HG03139 (cell line): ENCODE data around the gene SLC22A23.

Experiments used
- ATAC-seq: cut with Tn5 transposase; IDR thresholded peaks from one replicate; pipeline ENCODE4 v1.9.1; 2021; ENCODE audit not compliant: unreplicated experiment

The SLC22A23 gene

DNA sequence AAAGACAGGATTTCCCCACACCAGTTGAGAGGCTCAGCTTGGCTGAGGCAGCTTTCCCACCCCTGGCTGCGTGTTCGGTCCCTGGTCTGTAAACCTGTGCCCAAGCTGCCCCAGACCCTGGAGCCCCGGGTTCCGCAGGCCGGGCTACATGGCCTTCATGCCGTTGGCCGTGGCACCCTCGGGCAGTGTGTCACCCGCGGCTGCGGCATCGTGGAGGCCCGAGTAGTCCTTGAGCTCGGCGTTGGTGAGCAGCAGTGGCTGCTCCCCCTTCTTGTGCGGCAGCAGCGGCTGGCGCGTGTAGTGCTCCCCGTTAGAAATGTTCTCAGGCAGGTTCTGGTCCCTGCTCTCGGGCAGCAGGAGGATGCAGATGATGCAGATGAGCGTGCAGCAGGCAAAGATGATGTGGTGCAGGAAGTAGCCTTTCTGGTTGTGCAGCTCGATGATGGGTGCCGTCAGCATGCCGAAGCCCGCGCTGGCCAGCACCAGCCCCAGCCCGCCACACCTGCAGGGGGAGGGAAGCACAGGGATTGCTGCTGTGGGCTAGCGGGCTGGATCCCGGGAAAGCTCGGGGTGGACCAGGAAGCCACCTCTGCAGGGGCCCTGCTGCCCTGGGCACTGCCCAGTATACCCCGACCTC, 183.8 kb downstream of the SLC22A23 start:
- no peak for ATAC-seq

DNA sequence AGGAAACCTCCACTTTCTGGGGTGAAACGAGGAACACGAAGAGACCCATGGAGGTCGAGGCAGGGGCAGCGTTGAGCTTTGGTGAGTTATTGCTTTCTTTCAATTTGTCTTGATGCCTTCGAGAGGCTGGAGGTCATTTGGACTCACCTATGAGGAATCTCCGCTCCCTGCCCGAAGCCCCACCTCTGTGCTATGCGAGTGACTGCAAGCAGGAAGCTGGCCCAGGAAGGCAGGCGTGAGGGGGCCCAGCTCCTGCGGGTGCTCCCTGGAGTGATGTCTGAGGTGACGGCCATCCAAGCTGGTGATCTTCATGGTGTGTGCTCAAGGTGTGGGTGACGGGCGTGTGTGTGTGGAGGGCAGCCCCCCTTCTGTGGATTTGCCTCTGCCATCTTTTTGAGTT, 185.1 kb downstream of the SLC22A23 start:
- no peak for ATAC-seq

DNA sequence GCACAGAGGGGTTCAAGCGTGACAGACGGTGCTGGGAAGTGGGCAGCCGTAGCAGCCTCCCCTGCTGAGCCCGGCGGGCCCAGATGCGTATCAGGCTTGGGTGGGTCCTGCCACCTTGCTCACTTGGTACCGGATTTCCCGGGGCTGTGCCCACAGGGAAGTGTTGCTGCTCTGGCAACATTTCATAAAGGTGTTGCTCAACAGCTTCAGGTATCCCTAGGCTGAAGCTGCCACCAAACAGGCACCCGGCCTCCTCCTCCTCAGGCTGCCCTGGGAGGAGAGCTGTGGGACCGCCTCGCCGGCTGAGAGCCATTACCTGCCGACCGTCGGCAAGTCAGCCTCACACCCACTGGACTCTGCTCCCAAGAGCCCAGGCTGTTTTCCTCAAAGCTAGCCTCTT, 186.6 kb downstream of the SLC22A23 start:
- no peak for ATAC-seq

DNA sequence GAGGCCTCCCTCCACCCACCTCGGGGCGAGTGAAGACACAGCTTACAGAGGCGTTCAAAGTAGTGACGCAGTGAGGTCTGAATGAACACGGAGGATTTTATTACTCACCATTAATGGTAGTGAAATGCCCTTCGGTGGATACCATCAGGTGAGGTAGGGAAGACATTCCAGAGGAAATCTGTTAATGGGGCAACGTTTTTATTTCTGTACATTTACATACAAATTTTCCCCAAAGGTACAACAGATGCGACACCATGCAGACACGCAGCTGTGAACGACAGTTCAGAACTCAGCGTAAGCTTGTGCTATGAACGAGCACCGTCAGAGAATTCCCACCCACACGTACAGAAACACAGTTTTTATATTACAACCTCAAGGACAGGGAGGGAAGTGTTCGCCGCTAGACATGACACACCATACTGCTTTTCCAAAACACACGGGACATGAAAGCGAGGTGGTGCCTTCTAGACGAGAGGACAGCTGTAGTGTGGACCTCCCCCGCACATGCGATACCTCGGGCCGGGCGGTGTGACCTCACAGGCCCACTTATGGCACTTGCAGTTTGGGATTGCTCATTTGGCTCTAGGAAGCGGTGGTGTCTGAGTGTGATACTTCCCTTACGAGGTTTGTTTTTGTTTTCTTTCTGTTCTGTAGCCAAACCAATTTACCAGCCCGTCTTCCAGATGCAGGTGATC, 187.4 kb downstream of the SLC22A23 start:
- no peak for ATAC-seq

DNA sequence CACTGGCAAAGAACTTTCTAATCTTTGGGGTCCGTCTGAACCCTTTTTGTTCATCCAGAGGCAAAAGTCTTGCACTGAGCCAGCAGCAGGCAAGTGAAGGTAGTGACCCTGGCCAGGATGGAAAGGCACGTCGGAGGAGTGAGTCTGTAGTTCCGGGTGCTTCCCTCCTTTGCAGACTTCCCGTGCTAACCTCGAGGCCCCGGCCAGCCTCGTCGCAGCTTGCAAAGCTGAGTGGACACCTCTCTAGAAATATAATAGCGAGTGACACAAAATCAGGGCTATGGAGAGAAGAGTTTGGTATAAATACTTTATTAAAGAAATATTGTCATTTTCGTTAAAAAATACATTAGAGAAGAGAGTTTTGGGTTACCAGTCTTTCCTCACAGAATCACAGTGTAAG, 188.2 kb downstream of the SLC22A23 start:
- ATAC-seq, result no peak

DNA sequence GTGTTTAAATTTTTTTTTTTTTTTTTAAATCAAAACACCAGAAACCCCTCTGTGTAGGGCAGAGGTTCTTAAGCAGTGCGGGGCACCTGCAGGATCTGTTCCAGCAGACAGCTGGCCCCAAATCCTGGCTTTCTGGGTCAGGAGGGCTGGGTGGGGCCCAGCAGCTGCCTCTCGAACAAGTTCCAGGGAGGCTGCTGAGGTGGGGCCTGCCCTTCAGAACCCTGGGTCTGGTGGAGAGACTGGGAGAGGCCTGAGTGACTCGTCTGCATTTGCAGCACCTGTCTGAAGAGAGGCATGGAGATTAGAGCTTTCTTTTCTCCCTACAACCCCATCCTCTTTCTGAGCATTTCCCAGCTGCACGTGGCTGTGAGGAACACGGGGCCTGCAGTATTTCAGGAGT, 189.7 kb downstream of the SLC22A23 start:
- no peak for ATAC-seq

DNA sequence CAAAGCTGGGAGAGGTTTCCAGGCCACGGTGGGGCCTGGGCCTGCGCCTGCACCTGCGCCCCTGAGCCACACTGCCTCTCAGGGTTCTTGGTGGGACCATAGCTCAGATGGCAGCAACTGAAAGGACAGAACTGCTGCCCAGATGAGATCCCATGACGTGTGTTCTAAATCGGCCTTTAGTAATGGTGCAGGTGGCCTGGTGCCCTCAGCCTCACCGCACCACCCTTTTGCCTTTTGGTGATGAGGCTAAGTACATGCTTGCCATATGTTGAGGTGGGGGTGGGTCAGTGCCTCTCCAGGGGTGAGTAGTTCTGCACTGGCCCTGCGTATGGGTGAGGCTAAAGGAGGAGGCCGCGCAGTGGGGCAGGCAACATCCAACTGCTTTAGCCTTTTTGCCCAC, 190.7 kb downstream of the SLC22A23 start:
- no peak for ATAC-seq

DNA sequence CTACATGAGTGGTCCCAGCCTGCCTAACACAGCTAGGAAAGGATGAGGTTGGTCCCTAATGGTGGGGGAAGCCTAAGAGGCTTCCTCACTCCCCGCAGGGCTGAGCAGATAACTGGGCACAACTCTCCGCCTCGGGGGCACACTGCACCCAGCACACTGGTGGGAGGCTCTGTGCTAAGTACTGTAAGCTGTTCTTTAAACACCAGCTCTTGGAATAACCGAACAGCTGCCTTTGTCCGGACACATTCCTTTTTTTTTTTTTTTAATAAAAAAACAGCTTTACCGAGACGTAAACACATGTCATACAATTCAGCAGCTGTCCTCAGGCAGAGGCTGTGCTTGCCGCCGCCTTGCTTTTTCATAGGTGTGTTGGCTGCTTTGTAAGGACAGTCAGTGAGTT, 191.2 kb downstream of the SLC22A23 start:
- ATAC-seq, result no peak

DNA sequence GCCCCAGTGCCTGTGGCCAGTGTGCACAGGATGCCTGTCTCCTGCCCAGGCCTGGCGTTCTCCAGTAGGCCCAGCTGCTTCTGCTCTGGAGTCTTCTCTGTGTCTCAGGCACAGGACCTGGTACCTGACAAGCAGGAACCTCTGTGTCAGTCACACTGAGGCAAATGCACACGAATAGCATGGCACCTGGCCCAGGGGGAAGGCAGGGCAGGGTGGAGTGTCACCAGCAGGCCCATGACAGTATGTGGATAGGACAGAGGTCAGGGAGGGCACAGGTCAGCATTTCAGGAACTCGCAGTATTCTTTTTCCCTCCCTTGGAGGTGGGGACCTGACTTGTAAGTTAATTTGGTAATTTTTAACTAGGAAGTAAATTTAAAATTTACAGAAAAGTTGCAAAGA, 192.5 kb downstream of the SLC22A23 start:
- no peak for ATAC-seq

DNA sequence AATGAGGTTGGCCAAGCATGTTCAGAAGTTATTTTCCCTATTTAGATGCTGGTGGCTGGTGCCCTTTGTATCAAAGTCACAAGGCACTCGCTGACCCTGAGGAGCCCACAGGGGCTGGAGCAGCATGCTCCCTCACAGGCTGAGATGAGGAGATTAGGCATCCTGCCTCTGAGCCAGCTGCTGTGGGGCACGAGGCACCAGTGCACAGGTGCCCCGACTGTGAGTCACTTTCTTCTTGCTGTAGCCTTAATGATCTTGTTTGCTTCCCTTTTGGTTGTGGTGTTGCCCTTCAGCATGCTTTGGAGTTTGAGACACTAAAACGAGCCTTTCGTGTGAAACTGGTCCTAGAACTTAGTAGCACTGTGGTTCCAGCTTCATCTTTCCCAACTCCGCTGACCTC, 193.8 kb downstream of the SLC22A23 start:
- ATAC-seq, result no peak

DNA sequence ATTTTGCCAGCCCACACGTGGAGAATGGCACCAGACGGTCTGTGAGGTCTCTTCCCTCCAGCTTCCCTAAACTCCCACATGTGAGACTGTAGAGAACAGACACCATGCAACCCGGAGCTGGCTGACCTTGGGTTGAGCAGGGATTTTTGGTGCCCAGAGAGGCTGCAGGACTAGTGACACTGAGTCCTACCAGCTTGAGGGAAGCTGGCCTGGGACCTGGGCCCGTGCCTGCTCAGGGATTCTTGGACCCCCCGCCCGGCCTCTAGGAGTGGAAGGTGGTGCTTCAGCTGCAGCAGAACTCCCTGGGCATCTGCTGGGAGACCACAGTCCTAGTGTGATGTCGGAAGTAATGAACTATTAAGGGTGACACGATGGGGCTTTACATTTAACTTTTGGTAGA, 194.9 kb downstream of the SLC22A23 start:
- ATAC-seq, result no peak

DNA sequence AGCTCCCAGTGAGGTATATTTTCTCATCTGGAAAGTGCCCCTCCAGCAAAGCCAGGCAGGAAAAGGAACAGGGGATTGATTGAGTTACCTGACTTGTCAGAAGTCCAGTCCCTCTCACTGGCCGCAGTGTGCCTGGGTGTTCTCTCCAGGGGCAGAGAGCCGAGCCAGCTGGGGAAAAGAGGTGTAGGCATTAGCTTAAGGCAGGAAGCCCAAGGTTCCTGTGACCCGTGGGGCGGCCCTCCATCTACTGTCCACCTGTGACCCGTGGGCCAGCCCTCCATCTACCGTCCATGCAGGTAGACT, 195.4 kb downstream of the SLC22A23 start:
- ATAC-seq, result no peak

DNA sequence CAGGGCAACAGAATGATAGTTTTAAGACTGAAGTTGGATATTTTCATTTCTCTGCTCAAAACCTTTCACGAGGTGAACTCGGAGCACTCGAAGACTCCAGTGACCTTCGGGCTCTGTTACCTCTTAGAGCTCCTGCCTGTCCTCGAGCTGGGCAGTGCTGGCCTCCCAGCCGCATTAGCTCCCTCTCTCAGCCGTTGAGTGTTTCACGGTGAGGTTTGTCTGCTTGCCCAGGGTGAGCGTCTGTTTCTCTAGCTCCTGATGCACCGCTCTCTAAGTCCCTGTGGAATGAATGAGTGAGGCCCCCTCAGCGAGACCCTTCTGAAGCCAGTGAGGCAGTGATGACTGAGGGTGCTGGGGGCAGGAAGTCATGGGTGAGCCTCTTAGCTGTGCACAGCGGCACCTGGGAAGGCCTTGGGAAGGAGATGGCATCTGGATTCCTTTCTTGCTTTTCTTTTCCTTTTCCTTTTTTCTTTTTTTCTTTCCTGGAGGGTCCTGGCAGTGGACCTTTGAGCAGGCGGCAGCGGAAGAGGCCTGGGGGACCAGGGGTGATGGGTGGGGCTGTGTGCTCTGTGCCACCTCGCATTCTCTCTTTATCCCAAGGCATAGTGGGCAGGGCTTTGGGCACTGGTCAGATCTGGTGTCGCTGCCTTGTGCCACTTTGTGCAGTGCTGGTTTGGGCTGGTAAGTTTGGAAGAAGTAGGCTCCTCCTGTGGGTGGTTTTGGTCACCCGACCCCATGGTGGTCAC, 195.9 kb downstream of the SLC22A23 start:
- ATAC-seq, result no peak

DNA sequence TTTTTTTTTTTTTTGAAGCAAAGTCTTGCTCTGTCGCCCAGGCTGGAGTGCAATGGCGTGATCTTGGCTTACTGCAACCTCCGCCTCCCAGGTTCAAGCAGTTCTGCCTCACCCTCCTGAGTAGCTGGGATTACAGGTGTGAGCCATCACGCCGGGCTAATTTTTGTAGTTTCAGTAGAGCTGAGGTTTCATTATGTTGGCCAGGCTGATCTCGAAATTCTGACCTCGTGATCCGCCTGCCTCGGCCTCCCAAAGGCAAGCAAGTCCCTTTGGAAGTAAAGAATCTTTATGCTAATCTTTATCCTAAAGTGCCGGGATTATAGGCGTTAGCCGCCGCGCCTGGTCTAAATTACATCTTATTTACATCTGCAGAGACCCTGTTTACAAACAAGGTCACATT, 196.6 kb downstream of the SLC22A23 start:
- ATAC-seq, result no peak

DNA sequence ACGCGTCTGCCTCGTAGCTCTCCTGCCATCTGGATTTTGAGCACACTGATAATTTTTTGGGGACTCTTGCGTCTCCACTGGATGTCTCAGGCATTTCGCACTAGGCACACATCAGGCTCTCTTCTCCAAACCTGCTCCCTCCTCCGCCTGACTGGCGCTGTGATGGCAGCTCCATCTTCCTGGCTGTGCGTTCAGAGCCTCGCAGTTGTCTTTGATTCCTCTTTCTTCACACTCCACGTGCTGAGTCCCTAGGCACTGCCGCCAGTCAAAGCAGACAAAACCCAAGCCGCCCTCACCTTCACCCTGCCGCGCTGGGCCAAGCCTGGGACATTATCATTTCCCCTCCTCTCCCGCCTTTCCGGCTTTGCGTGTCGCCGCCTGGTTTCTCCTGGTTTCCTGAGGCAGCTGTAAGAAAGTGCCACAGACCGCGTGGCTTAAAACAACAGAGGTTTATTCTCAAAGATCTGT, 197.3 kb downstream of the SLC22A23 start:
- ATAC-seq, result peak; percentile 25

DNA sequence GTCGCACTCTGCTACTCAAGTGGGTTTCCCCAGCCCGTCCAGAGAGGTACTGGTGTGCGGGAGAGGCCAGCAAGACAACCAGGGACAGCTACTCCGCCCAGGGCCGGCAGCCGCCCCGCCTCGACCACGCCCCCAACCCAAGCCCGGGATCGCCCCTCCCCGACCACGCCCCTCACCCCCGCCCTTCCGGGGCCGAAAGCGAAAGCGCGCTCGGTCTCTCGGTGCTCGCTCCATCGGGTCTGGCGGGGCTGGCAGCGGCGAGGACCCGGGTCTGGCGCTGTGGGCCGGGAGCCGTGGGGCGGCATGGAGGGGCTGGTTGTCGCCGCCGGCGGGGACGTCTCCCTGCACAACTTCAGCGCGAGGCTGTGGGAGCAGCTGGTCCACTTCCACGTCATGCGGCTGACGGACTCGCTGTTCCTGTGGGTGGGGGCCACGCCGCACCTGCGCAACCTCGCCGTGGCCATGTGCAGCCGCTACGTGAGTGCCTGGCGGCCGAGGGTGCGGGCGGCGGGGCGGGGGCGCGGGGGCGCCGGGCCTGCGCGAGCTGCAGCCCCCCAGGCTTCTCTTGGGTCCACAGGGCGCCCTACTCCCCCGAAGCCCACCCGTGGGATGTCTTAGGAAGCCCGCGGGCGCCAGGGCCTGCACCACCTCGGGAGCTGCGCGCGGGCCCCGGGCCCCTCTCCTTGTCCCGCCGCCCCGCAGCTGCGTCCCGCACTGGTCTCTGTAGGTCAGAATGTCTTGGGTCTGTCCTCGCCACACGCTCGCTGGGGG, 197.9 kb downstream of the SLC22A23 start, which contains the start of gene PSMG4:
Gene PSMG4, plus strand, starts transcription at position 228 of the 771 bp plus-strand sequence. Its CDS starts 76 bp downstream, at position 304.
- ATAC-seq, result peak; percentile 70

DNA sequence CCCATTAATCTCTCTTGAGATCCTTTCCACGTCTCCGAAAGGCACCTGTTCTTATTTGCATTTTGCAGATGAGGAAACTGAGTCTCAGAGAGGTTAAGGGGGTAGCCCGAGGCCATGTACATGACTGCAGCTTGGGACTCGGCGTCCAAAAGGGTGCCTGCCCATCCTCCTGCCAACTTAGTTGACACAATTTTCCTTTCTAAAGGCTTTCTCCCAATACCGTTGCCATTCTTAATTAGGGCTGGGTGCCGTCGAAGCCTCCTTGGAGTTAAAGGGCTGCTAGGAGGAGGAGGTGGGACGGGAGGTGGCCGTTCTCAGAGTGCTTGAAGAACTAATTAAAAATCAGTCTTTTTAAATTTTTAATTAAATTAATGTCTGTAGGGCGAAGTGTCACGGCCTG, 198.6 kb downstream of the SLC22A23 start:
- ATAC-seq, result no peak

DNA sequence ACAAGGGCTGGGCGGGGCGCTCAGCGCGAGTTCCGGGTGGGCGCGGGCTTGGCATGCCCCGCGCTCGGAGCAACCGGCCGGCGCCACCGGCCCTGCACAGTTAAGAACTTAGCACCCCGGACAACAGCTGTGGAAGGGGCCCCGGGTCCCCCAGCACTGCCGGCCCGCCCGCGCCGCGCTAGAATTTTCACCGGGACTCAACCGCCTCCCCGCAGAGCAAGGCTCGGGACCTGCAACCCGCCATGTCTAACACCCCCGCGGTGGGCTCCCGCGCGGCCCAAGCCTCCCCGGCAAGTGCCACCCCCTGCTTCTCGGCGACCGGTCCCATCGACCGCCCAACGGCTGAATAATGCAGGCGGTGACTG, 203.3 kb downstream of the SLC22A23 start:
- no peak for ATAC-seq

DNA sequence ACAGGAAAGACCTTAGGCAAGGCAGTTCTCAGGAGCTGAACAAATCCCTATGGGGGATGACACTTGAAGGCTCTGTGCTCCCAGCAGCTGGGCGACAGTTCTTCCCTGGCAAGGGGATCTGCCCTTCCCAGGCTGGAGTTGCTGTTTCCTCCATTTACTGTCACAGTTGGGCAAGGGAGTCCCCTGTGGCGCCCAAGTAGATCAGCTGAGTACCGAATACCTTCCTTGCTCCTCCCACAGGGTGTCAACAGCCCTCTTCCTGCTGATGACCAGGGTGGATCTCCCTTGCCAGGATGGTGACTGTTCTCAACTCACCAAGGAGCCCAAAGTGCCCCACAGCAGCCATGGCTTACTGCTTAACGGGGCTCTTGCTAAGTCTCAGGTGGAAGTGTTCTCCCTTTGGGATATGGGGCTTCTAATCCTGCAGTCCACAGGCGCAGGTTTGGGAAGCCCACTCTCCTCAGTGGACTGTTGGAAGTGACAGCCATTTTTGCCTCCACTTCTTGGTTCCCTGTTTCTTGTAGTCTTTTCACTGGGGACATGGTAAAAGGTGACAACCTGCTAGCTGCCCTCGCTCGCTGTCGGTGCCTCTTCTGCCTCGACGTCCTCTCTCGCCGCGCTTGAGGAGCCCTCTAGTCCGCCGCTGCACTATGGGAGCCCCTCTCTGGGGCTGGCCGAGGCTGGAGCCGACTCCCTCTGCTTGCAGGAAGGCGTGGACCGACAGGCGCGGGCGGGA, 203.8 kb downstream of the SLC22A23 start:
- ATAC-seq, result no peak

DNA sequence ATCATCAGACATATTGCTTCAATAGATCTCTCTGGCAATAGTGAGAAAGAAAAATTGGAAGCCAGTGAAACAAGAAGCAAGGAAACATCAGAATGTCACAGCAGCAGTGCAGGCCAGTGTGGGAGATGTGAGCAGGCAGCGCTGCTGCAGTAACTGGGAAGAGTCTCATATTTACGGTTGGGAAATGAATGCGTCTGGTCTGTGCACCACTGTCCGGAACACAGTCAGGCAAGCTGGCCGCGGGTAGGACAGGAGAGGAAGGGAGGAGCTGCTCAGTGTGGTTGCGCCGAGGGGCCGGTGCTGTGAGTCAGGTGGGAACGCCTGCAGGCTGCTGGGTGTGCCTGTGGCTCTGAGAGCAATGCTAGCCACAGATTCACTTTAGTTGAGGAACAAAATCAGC, 204.5 kb downstream of the SLC22A23 start:
- ATAC-seq, result no peak
